HepG2 (cell line): ENCODE results near the gene WFDC1. TPM values are rescaled to one million over a fixed set of nuclear protein-coding genes. Genes with fewer than 3 reads are reported as not detected.
A peak's percentile ranks its signal among the peaks of the same experiment; 100 is the strongest.

Experiments used
- ARID5B ChIP-seq: IDR thresholded peaks from 2 replicates; pipeline ENCODE4 v1.4.0; 2020; ENCODE audit warnings: mild to moderate bottlenecking, missing genetic modification reagents
- FOXP4 ChIP-seq: sonication (generic); formaldehyde crosslinking; IDR thresholded peaks from 2 replicates; pipeline ENCODE4 v1.4.0; 2020; ENCODE audit warnings: missing genetic modification reagents
- MAX ChIP-seq: IDR thresholded peaks from 2 replicates; pipeline ENCODE4 v1.6.1; 2012; ENCODE audit warnings: inconsistent platforms
- MED1 ChIP-seq: sonication (generic); formaldehyde crosslinking; IDR thresholded peaks from 2 replicates; pipeline ENCODE4 v1.4.0; 2020; ENCODE audit warnings: missing genetic modification reagents
- SALL1 ChIP-seq: sonication (generic); formaldehyde crosslinking; IDR thresholded peaks from 2 replicates; pipeline ENCODE4 v1.8.0; 2022; ENCODE audit warnings: mild to moderate bottlenecking, missing genetic modification reagents
- SIN3B ChIP-seq: fragments of 150-350 bp; IDR thresholded peaks from 2 replicates; pipeline ENCODE4 v1.6.1; 2014; ENCODE audit warnings: low read length
- XRCC5 ChIP-seq: fragments of 200-400 bp; formaldehyde crosslinking; optimal IDR thresholded peaks from 2 replicates; pipeline ENCODE3; 2017; ENCODE audit warnings: mild to moderate bottlenecking, low read length
- ZNF501 ChIP-seq: sonication (generic); formaldehyde crosslinking; IDR thresholded peaks from 2 replicates; pipeline ENCODE4 v1.5.1; 2020; ENCODE audit warnings: mild to moderate bottlenecking, moderate library complexity, missing genetic modification reagents
- polyA plus RNA-seq, 8 experiments: library from polyadenylated mRNA; depleted of rRNA in 3 of 8; stranded (reverse) in 7 of 8; unstranded in 1 of 8; fragments of >200 nt; fragmentation: Illumina TruSeq in 4 of 8; extraction: Trizol in 4 of 8; gene quantifications; 2 replicates each; pipeline versions ENCODE4 v1.2.1 to v1.2.3, GENCODE V29; 2011 to 2016; ENCODE audit warnings: low read depth in 4 of 8, missing spikeins in 1 of 8, mixed read lengths in 1 of 8; ENCODE audit not compliant: insufficient read depth in 1 of 8
- total RNA-seq, 5 experiments: library from RNA; depleted of rRNA; stranded (reverse); fragments of >200 nt; fragmentation: Illumina TruSeq; extraction: Trizol; gene quantifications; 2 replicates each; pipeline ENCODE4 v1.2.3, GENCODE V29; 2016; ENCODE audit warnings: low read depth in 1 of 5

Gene WFDC1
- total and polyA plus RNA-seq, 2 of the 13 experiments (the other 11 are each of a cell fraction or from before 2014, with no cell fraction given) = not detected

GRCh38 chr16:84370723-84371552 lies 76.3 kb downstream of the WFDC1 start (continued):
- peak; percentile 62; the same call in 1 of the 2 replicates for TF ChIP-seq ARID5B (CRISPR knock-in tag)
- 0 out of 2 replicates have a peak, but pooled peaks have one; percentile 16 for TF ChIP-seq SALL1 (CRISPR knock-in tag)
- TF ChIP-seq SIN3B = no peak
- 0 out of 2 replicates have a peak, but pooled peaks have one; percentile 19 for TF ChIP-seq ZNF501 (CRISPR knock-in tag)
- no peak for TF ChIP-seq XRCC5
- 0 out of 2 replicates have a peak, but pooled peaks have one; percentile 16 for TF ChIP-seq MED1 (CRISPR knock-in tag)
- 0 out of 2 replicates have a peak, but pooled peaks have one; percentile 20 for TF ChIP-seq FOXP4 (CRISPR knock-in tag)
- no peak for TF ChIP-seq MAX
